Measurements from ENCODE around the gene DOP1B.

The DOP1B gene

GRCh38 chr21:36202726-36203602, 46.3 kb downstream of the DOP1B start:
- no peak for DNase-seq (ENCODE audit: low spot score)

GRCh38 chr21:36203603-36203889, 46.9 kb downstream of the DOP1B start:
- no peak for DNase-seq (ENCODE audit: low spot score)

GRCh38 chr21:36204980-36205379, 48.4 kb downstream of the DOP1B start:
- DNase-seq (ENCODE audit: low spot score): no peak

GRCh38 chr21:36205962-36206361, 49.3 kb downstream of the DOP1B start:
- DNase-seq (ENCODE audit: low spot score): no peak
